Thoracic aorta (tissue), 2 donors: ENCODE measurements around the gene TYK2. TPM values are rescaled to one million over a fixed set of nuclear protein-coding genes. Genes with fewer than 3 reads are reported as not detected.
"Not testable (repeated sequence)": the region's sequence is repeated elsewhere in the genome, so short reads cannot be mapped to it uniquely, and the experiment has no call there.

Source experiments
- ATAC-seq: fragments of 150-250 bp; one replicate; pipeline ENCODE4 v1.8.0; 2017; ENCODE audit warnings: low read depth; ENCODE audit not compliant: insufficient number of reproducible peaks, low FRiP score
- DNase-seq: peaks from one replicate; pipeline ENCODE4 v3.0.0-alpha.2; 2020; ENCODE audit warnings: low spot score
- H3K27ac ChIP-seq, 2 donors: fragments of 200-600 bp; sonication (generic); 1 replicate in 1 of 2; 2 replicates in 1 of 2; pipeline ENCODE4 v1.5.1; 2016; ENCODE audit warnings: mild to moderate bottlenecking in 2 of 2, moderate library complexity in 2 of 2
- H3K27me3 ChIP-seq: fragments of 200-600 bp; sonication (generic); replicated peaks from 2 replicates; pipeline ENCODE4 v1.6.0; 2016; ENCODE audit warnings: mild to moderate bottlenecking; ENCODE audit not compliant: insufficient read depth
- H3K36me3 ChIP-seq: fragments of 200-600 bp; sonication (generic); one replicate; pipeline ENCODE4 v1.5.1; 2016
- H3K4me1 ChIP-seq, 2 donors: fragments of 200-600 bp; sonication (generic); 1 replicate in 1 of 2; 2 replicates in 1 of 2; pipeline versions ENCODE4 v1.5.1 to v1.6.0; 2016; ENCODE audit warnings: low read depth in 2 of 2, mild to moderate bottlenecking in 1 of 2; ENCODE audit not compliant: control insufficient read depth in 1 of 2
- H3K4me3 ChIP-seq: fragments of 200-600 bp; sonication (generic); 2 replicates; pipeline ENCODE4 v1.5.1; 2016; ENCODE audit warnings: mild to moderate bottlenecking
- H3K9me3 ChIP-seq: fragments of 200-600 bp; sonication (generic); 2 replicates; pipeline ENCODE4 v1.5.1; 2016
- CTCF ChIP-seq: fragments of 200-600 bp; sonication (generic); IDR thresholded peaks from one replicate; pipeline ENCODE4 v1.5.1; 2019; ENCODE audit warnings: antibody characterized with exemption
- total RNA-seq, 2 donors: library from RNA; depleted of rRNA; stranded (reverse); fragments of >200 nt; gene quantifications; one replicate each; pipeline versions ENCODE4 v1.1.0 to v1.2.3, GENCODE V29; 2016

Gene TYK2
- total RNA-seq, 2 donors from 2014 or later: 79.3 to 96.7 TPM

GRCh38 chr19:10399878-10400277 is 19.5 kb upstream of the TYK2 start:
- no peak for DNase-seq
- ATAC-seq: no peak
- no peak overlapping the region for H3K27ac ChIP-seq
- peaks cover 6% of the 10 kb centered on the region for H3K36me3 ChIP-seq
- peaks cover 2% of the 10 kb centered on the region for H3K27me3 ChIP-seq
- H3K9me3 ChIP-seq: no peaks in the 10 kb centered on the region
- H3K4me3 ChIP-seq: no peak overlapping the region
- peaks cover 23 to 36% of the 10 kb centered on the region in 2 donors for H3K4me1 ChIP-seq
- TF ChIP-seq CTCF: no peak

- ATAC-seq, H3K4me3 ChIP-seq, H3K36me3 ChIP-seq, H3K27ac ChIP-seq, H3K27me3 ChIP-seq, H3K9me3 ChIP-seq, DNase-seq: not testable (repeated sequence)
- peaks cover 17 to 30% of the 10 kb centered on the region in 2 donors for H3K4me1 ChIP-seq
These were observed 19.0 kb upstream of the TYK2 start for GRCh38 chr19:10399340-10399739.

GRCh38 chr19:10398819-10399218 is 18.4 kb upstream of the TYK2 start:
- Histone ChIP-seq H3K4me3 (no peak overlapping the region), H3K36me3 (peaks cover 13% of the 10 kb centered on the region), H3K27me3 (no peaks in the 10 kb centered on the region), H3K27ac (no peak overlapping the region), H3K9me3 (no peaks in the 10 kb centered on the region), H3K4me1 (peaks cover 15 to 27% of the 10 kb centered on the region in 2 donors)
- ATAC-seq: no peak
- no peak for TF ChIP-seq CTCF
- DNase-seq: no peak

DNA sequence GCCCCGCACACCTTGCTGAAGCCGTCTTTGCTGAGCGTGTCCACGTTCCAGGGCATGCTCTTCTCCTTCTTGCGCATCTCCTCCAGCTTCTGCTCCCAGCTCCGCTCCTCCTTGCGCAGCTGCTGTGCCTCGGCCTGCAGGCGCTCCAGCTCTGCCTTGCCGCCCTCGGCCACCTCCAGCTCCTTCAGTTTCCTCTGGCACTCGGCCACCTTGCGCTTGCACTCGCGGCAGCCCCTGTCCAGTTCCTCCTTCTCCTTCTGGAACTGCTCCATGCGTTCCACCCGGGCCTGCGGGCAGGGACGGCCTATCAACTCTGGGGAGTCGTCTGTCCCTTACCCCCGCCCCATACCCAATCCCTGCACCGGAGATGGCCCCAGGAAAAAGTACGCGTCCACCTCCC is 15.5 kb upstream of the TYK2 start:
- no peak for TF ChIP-seq CTCF
- H3K4me1 ChIP-seq: peaks cover 0 to 7% of the 10 kb centered on the region in 2 donors
- ATAC-seq (no peak), DNase-seq (no peak)
- H3K9me3 ChIP-seq: no peaks in the 10 kb centered on the region
- no peaks in the 10 kb centered on the region for H3K27me3 ChIP-seq
- H3K4me3 ChIP-seq: no peak overlapping the region
- peaks cover 36% of the 10 kb centered on the region for H3K36me3 ChIP-seq
- H3K27ac ChIP-seq: no peak overlapping the region

DNA sequence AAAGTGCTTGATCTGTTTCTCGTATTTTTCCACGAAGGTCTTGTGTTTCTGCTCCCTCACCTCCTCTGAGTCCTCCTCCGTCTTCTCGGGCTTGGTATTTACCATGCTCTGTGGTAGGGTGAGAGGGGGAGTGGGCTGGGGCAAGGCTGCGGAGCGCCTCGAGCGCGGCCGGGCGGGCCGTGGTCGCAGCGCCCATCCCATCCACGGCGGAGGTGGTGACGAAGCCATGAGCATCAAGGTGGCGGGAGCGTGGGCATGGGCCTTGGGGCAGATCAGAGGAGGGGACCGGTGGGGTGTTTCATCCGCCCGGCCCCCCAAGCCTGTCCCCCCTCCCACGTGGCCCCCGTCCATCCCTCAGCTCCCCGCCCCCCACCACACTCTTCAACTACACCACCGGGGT is 15.1 kb upstream of the TYK2 start:
- Histone ChIP-seq H3K27me3 (no peaks in the 10 kb centered on the region), H3K36me3 (peaks cover 37% of the 10 kb centered on the region), H3K4me1 (peaks cover 0 to 2% of the 10 kb centered on the region in 2 donors), H3K27ac (no peak overlapping the region), H3K4me3 (no peak overlapping the region), H3K9me3 (no peaks in the 10 kb centered on the region)
- ATAC-seq (no peak), DNase-seq (no peak)
- TF ChIP-seq CTCF: no peak

- H3K36me3 ChIP-seq: peaks cover 37% of the 10 kb centered on the region
- no peaks in the 10 kb centered on the region for H3K9me3 ChIP-seq
- H3K27me3 ChIP-seq: no peaks in the 10 kb centered on the region
- no peak for ATAC-seq
- no peak for DNase-seq
- H3K27ac ChIP-seq: no peak overlapping the region
- H3K4me3 ChIP-seq: no peak overlapping the region
- H3K4me1 ChIP-seq: no peaks in the 10 kb centered on the region
- TF ChIP-seq CTCF: no peak
These were observed 14.6 kb upstream of the TYK2 start for GRCh38 chr19:10395003-10395402.
